HG02943 (cell line): ENCODE results near the gene ETS1.

Source experiments
- ATAC-seq: cut with Tn5 transposase; IDR thresholded peaks from one replicate; pipeline ENCODE4 v1.9.1; 2021; ENCODE audit warnings: mild to moderate bottlenecking, low read depth, moderate library complexity; ENCODE audit not compliant: unreplicated experiment

Gene ETS1

DNA sequence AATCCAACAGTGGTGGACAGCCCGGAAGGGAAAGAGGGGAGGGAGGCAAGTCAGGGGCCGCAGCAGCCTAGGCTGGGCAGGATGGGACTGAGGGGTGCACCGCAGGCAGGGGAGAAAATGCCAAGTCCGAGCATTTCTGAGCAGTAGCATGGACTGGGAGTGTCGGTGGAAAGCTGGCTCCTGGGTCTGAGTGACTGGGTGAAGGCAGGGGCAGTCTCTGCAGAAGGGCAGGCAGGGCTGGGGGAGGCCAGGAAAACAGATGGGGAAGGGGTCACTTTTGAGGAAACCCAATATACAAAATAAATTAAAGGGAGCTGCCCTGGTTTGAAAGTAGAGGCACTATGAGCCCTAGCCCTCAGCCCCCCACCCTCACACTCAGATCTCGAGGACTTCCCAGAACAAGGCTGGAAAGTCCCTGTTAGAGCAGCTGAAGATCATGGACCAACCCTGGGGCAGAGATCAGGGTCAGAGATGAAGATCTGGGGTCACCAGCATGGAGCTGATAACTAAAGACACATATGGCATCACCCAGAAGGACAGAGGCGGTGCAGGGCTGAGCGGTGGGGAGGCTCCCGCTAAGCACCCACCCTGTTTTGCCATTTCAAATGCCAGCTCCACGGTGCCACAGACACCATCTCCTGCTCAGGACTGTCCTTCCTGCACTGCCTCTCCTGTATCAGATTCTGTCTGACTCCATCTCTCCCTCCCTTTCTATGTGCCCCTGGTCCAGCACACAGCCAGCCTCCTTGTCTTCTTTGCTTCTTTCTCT, 32.4 kb upstream of the ETS1 start:
- no peak for ATAC-seq

GRCh38 chr11:128619007-128619406, 31.6 kb upstream of the ETS1 start:
- no peak for ATAC-seq

DNA sequence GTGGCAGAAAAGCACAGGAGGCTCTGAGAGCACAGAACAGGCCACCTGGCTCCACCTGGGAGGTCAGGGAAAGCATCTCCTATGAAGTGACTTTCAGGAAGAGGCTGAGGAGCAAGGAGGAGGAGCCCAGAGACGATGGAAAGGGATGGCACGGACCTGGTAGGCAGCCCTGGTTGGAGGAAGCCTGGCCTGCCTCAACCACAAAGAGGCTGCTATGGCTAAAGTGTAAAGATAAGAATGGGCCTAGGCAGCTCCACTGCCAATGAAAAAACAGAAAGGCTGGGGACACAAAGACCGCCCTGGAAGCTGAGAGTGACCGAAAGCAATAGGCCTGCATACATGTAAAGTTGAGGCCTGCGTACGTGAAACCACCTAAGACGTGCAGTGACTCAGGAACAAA, 31.2 kb upstream of the ETS1 start:
- no peak for ATAC-seq

GRCh38 chr11:128616161-128616560, 28.8 kb upstream of the ETS1 start:
- ATAC-seq: no peak

DNA sequence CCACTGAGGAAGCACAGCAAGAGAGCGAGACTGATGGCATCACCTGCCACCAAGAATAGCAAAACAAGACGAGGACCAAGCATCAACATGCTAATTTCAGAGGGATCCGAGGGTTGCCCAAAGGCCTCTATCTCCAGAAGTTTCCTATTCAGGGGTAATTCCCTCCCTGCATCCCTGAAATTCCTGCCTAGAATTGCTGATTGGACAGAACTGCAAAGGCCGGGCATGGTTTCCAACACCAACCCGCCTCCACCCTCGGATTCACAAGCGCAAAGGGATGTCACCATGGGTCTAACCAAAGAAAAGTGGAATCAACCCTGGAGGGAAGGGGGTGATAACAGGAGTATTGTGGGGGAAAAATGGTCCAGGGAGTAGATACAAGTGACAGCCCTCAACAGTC, 28.3 kb upstream of the ETS1 start:
- no peak for ATAC-seq

DNA sequence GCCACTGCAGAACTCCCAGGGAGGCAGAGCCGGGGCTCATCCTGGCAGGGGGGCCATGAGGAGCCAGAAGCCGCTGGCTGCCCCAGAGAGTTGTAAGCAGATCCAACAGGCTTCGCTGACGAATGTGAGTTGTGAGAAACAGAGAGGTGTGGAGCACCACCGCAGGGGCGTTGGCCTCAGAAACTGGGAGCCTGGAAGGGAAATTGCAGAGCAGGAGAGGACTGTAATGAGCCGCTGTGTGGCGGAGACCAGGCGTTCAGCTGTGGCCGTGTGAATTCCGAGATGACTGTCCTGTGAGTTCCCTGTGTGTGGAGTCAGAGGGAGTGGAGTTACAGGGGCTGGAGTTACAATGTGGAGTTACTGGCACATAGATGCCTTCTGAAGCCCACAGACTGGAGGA, 27.7 kb upstream of the ETS1 start:
- ATAC-seq: no peak

DNA sequence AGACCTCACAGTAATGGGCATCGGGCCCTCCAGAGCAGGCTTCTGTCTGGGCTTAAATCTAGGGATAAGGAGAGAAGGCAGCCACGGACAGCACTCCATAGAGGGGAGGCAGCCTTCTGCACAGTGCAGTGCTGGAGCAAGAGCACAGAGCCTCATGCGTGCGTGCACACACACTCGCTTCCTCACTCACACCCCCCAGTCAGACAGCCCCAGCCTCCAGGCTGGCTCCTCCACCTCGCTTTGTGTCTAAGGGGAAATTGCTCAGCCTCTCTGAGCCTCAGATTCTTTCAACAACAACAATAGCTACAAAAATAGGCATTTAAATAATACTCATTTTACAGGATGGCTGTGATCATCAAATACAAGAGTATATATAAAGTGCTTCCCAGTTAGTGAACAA, 26.7 kb upstream of the ETS1 start:
- ATAC-seq: no peak

- no peak for ATAC-seq
These were observed 26.1 kb upstream of the ETS1 start for GRCh38 chr11:128613300-128613995.

DNA sequence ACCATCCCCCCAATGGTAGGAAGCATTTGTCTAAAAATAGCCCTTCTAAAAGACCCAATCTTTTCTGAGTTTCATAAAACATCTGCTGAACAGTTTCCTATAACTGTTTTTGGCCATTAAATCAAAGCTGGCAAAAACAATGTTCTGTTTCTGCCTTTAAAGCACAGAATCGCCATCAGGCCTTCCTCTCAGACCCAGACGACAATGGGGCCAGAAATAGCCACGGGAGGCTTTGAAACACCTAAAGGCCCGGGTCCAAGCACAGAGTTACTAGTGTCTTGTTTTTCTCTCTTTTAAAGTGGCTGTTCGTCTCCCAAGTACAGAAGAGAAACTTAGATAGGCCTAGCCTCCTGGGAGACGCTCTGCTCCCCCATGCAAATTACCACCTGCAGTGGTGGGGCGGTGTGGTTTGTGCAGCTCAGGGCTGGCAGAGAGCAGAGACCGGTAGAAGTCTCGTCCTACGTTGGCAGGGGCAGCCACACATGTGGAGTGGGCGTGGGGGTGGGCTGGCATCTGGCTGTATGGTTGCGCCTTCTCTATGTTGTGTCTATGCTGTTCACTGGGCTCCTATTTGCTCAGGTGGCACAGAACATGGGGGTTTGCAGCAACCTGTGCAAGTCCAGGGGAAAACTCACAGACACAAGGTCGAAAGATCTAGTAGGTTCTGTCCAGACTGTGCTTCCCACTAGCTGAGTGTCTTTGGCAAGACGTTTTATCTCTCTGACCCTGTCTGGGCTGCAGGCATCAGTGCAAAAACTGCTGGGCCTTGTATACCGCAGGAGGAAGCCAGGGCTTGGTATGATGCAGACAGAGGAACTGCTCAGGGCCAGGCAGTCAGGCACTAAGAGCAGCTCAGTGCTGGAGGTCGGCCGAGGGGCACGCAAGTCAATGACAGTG, 23.6 kb upstream of the ETS1 start:
- peak; percentile 96 for ATAC-seq

- ATAC-seq: no peak
These were observed 22.4 kb upstream of the ETS1 start for GRCh38 chr11:128609785-128610184.

GRCh38 chr11:128608746-128609407, 21.5 kb upstream of the ETS1 start:
- no peak for ATAC-seq

DNA sequence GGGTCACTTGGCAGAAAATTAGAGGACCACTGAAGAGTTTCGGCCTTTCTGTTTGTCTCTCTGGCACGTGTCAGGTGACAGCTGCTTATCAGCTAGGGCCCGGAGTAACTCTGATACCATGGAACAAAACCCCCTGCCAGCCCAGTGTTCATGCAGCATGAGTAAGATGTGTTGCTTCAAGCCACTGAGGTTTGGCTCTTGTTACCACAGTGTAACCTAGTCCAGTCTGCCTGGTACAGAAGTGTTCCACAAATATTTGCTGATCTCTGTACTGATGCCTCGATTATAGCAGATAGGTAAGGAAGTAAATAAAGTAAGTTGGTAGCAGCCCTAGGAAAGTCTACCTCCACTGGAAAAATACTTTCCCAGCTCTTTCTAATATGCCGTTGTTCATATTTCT, 20.5 kb upstream of the ETS1 start:
- no peak for ATAC-seq

GRCh38 chr11:128604723-128605122, 17.4 kb upstream of the ETS1 start:
- ATAC-seq: no peak

- ATAC-seq: no peak
These were observed 16.5 kb upstream of the ETS1 start for GRCh38 chr11:128603752-128604414.

- no peak for ATAC-seq
These were observed 15.8 kb upstream of the ETS1 start for GRCh38 chr11:128603003-128603696.

DNA sequence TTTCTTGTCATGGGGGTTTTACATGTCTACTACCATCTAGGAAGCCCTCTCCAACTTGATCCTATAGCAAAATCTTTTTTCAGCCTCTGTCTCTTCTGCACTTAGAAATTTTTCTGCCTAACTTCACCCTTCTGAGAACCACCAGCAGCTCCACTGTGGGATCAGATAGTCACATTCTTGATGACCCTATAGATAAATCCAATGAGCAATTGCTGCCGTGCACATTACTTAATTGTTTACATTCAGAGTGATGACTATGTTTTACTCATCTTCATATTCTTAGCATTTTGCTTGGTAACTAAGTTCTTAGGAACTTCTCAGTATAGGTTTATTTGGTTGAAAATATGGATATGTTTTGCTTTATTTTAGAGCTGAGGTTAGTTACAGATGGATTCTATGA, 12.4 kb upstream of the ETS1 start:
- ATAC-seq: no peak

DNA sequence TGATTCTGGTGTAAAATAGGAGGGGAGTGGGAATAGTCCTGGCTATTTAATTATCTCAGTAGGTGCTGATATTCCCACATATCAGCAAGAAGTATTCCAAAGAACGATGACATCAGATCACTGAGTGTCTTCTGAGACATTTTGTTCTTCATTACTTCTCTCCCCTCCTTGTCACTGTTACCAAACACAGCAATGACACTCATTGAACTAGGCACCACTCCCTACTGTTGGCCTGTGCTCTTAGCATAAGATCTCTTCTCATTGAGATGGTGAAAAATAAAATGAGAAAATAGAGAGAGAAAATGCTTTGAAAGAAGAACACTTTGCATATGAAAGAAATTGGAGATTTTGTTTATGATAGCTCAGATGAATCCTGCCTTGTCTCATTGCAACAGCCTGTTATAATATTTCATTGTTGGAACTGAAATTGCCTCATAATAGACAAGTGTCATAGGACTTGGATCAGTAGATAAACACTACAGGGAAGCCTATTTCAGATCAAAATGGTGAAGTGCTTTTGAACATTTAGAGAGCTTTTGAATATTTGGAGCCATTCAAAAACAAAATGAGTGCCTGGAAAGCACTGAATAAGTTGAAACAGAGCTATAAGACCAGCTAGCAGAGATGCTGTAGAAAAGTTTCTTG, 11.3 kb upstream of the ETS1 start:
- ATAC-seq: no peak

- no peak for ATAC-seq
These were observed 10.7 kb upstream of the ETS1 start for GRCh38 chr11:128598096-128598495.

- no peak for ATAC-seq
These were observed 9.9 kb upstream of the ETS1 start for GRCh38 chr11:128597209-128597608.
